8988T (cell line): ENCODE data around the gene SETD1B.
A peak's percentile ranks its signal among the peaks of the same experiment; 100 is the strongest.

Source experiments
- DNase-seq: peaks from one replicate; pipeline ENCODE4 v3.0.0; 2011

SETD1B gene

DNA sequence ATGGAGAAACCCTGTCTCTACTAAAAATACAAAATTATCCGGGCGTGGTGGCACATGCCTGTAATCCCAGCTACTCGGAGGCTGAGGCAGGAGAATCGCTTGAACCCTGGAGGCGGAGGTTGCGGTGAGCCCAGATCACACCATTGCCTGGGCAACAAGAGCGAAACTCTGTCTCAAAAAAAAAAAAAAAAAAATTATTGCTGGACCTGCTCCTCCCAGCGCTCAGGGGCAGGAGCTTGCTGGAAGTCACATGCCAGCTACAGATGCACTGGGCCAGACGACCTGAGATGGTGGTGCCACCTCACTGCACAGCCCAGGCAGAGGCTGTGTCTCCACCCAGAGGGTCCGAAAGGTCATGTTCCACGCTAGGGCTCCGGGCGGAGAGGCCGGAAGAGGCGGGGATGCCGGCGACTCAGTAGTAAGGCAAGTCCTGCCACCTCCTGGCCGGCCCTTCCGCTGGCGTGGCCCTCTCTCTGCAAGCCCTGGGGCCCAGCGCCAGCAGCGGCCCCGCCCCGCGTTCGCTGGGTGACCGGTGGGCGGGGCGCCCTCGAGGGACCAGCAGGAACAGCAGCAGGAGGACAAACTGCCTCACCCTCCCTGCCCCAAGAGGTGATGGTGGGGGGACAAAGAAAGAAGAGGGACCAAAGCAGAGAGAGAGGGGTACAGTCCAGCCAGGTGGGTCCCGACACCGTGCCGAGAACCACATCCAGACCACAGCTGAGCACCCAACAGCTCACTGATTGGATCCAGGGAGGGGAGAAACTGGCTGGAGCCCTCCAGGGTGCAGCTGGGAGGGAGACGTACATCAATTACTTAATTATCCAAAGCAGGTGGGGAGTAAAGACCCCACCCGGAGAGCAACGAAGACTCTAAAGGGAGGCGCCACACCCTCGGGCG lies 6.7 kb upstream of the SETD1B start:
- DNase-seq, result peak; percentile 96

DNA sequence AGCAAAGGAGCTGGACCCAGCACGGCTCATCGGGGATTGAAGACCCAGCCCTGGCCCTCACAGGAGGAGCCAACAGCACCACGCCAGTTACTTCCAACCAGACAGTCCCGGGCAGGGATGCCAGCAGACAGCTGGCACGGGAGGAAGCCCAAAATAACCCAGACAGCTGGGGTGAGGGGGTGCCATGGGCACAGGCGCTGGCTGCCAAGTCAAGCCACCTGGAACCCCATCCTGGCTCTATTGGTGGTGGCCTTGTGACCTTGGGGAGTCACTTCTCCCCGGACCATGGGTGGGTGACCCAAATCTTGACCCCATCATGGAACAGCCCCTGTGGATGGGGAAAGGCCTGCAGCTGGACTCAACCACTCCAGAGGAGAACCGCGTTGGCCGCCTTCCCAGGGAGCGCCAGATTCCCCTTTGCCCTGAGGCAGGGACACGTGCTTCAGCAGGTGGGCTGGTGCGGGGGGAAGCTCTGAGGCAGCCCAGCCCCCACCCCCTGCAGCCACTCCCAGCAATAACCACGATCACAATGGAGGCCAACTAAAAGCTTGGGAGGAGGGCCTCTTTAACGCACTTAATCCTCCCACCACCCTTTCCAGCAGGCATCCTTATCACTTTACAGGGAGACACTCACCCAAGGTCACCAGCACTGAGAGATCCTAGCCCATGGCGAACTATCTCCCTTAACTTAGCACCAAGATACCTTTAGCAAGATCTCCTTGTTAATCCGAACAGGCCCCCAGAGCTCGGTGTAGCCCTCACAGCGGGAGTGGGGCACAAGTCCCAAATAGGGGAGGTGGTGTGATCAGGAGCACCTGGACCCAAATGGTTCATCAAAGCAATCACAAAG lies 5.6 kb upstream of the SETD1B start:
- DNase-seq, result no peak

DNA sequence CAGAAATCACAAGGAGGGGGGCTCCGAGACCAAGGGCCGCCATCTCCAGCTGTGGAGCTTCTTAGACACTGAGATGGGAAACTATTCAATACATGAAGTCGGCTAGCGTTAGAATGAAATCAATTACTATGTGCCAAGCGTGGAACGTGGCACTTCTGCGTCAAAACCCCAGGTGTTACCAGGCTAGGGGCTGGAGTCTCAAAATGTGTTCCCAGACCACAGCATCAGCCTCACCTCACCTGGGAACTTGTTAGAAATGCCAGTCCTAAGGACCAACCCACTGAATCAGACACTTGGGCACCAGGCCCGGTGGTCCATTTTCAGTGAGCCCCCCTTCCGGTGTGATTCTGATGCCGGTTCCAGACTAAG lies 5.0 kb upstream of the SETD1B start:
- DNase-seq, result no peak

DNA sequence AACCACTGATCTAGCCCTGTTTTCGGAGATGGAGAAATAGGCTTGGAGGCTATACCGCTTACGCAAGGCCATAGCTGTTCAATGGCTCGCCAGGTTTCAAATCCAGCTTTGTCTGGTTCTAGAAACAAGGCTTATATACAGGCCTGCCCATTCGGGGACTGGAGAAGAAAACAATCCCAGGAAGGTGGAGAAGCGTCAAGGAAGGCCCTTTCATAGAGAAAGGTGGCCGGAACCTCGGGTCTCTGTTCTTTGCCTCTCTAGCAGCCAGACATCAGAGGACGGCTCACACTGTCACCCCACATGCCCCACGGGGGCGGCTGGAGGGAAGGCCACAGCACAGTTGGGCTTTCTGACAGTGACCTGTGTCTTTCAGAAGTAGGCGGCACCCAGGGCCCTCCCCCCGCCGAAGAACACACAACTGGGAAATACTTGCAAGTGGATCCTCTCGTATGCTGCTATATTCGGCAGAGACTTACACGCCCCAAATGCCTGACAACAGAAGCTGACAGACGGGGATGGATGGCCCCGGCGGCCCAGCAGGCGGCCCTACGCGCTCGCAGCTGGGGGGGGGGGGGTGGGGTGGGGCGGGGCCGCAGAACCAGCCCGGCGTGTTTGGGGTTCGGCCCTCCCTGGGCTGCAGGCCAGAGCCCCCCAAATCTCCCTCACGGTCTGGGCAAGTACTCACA lies 4.5 kb upstream of the SETD1B start:
- peak; percentile 84 for DNase-seq

DNA sequence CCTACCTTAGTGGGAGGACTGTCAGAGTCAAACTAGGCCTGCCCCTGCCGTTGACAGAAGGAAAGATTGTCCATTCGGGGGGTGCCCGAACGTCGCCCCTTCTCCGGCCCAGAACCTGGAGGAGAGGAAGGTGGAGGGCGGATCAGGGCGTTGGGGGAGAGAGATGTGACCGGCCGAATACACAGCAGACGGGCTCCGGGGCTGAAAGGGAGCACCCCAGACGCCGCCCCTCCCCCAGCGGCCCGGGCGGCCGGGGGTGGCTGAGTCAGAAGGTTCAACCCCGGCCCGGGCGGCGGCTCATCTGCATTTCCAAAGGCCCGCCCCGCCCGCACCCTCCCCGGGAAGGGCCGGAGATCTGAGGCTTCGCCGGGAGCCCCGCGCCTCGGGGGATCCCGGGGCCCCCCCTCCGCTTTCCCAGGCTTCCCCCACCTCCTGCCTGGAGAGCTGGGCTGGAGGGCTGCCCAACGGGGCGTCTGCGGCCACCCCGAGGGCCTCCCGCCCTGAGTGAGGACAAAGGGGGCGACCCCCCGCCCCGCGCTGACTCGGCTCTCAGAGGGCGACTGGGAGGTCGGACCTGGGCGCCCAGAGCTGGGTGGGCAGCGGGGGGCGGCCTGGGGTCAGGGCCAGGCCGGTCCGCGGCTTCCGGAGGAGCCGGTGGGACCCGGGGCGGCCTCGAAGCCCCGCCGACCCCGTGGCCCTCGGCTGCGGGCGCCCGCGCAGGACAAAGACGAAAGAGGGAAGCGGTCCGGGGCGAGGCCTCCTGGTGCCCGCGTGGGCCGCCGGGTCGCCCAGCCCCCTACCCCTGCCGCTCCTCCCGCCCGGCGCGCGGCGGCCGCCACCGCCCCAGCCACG lies 3.7 kb upstream of the SETD1B start:
- peak; percentile 97 for DNase-seq

GRCh38 chr12:121800694-121801594 lies 2.9 kb upstream of the SETD1B start:
- DNase-seq, result no peak

DNA sequence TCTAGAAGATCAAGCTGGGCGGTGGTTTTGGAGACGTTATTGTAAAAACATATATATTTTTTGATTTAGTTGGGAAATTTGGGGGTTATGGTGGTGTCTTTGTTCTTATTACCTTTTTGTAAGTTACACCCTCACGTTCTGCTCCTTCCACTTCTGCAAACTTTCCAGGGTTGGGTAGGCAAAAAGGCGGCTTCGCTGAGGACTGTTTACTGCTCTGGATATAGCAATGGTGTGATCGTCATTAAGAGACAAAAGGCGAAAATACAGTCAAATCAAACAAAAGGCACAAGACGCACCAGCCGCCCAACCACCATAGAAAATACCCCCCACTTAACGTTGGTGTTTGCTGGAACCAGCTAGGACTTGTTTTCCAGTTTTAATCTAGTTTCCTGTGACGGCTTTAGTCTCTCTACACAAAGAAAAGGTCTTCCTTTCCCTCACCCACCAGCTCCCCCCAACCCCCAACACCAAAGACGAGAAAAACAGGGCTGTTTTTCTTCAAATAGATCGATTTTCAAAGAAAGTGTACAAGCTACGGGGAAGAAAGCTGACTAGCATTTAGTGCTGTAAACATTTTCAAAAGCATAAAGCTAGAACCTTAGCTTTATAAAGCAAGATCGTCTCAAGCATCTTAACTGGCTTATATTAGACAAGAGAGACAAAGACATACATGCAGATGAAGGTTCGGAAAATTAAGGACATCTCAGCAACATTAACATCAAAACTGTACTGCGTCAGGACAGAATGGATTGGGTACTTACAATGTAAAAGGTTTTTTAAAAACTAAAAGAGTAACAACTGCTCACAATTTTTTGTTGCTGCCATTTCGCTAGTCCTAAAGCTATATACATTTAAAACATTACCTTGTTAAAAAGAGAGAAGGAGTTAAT lies 2.0 kb upstream of the SETD1B start:
- DNase-seq, result no peak

- no peak for DNase-seq
Observed at GRCh38 chr12:121802485-121802842, 1.3 kb upstream of the SETD1B start.

- peak; percentile 93 for DNase-seq
Observed at GRCh38 chr12:121802843-121803698, 738 bp upstream of the SETD1B start.

DNA sequence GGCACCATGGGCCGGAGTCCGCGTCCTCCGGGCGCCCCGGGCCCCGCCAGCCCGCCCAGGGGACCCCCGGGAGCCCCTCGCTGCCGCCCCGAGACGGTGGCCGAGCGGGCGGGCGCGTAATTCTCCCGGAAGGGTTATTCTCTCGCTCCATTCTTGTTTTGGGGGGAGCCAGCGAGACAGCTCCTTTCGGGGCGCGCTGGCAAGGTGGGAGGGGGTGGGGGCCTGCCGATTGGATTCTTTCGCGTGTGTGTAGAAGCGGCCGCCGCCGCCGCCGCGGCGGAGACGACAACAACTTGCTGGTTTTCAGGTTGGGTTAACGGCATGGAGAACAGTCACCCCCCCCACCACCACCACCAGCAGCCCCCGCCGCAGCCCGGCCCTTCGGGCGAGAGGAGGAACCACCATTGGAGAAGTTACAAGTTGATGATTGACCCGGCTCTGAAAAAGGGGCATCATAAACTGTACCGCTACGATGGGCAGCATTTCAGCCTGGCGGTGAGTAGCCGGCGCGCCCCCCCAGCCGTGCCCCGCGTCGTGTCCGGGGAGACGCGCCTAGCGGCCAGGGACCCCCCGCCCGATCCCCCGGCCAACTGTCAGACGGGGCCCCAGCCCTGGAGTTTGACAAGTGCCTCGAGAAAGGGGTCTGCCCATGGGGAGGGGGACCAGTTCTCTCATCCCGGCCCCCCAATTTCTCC lies 755 bp downstream of the SETD1B start:
- peak; percentile 53 for DNase-seq

GRCh38 chr12:121805171-121806008 lies 1.6 kb downstream of the SETD1B start:
- DNase-seq, result peak; percentile 58

- DNase-seq, result peak; percentile 51
Observed at GRCh38 chr12:121806009-121806545, 2.3 kb downstream of the SETD1B start.

- peak; percentile 77 for DNase-seq
Observed at GRCh38 chr12:121806546-121807423, 3.0 kb downstream of the SETD1B start.

DNA sequence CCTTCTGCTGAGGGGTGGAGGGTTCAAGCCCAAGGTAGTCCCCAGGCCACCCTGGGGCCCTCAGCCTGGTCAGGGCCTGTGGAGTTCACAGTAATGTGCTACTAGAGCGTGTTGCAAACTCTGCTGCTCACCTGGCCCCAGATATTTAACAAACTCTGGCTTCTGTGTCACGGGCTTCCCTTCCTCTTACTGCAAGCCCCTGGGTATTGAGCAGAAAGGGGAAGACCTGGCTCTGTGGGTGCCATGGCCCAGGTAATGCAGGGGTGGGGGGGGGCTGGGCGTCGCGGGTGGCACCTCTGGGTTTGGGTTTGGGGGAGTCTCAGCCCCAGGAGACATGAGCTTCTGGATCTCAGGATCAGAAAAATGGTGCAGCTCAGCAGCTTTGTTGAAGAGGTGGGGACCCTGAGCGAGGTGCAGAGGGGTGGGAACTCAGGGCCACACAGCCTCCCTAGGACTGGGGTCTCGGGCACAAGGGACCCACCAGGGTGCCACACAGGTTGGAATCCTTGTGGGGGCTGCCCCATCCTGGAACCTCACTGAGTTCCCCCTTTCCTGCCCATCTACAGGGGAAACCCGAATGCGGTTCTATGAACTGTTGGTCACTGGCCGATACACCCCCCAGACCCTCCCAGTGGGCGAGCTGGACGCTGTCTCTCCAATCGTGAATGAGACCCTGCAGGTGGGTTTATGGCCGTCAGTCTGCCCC lies 4.0 kb downstream of the SETD1B start:
- no peak for DNase-seq

- DNase-seq, result no peak
Observed at GRCh38 chr12:121808623-121809022, 4.8 kb downstream of the SETD1B start.

GRCh38 chr12:121809712-121810116 lies 5.9 kb downstream of the SETD1B start:
- no peak for DNase-seq
